Inflammatory macrophage treated with lipopolysaccharide for 1 hour (primary cell): Measurements from ENCODE around the gene MBOAT1.

Source experiments
- DNase-seq, 2 donors: peaks; one replicate each; pipeline ENCODE4 v3.0.0-alpha.2; 2020 to 2022

MBOAT1 gene

GRCh38 chr6:20168690-20169089, 43.6 kb downstream of the MBOAT1 start:
- peak in 1 of 2 donors; percentile 64 for DNase-seq

GRCh38 chr6:20167601-20168000, 44.7 kb downstream of the MBOAT1 start:
- peak in 1 of 2 donors; percentile 51 for DNase-seq

GRCh38 chr6:20166210-20166609, 46.1 kb downstream of the MBOAT1 start:
- peak; percentile 70 to 81 for DNase-seq

- no peak for DNase-seq
Measured at GRCh38 chr6:20162515-20162914, 49.8 kb downstream of the MBOAT1 start.

GRCh38 chr6:20160541-20161283, 51.6 kb downstream of the MBOAT1 start:
- no peak for DNase-seq

- no peak for DNase-seq
Measured at GRCh38 chr6:20159781-20160540, 52.3 kb downstream of the MBOAT1 start.

GRCh38 chr6:20159098-20159497, 53.2 kb downstream of the MBOAT1 start:
- no peak for DNase-seq

- DNase-seq: no peak
Measured at GRCh38 chr6:20158676-20159075, 53.6 kb downstream of the MBOAT1 start.

GRCh38 chr6:20156824-20157223, 55.4 kb downstream of the MBOAT1 start:
- DNase-seq: no peak

- no peak for DNase-seq
Measured at GRCh38 chr6:20154753-20155152, 57.5 kb downstream of the MBOAT1 start.

- no peak for DNase-seq
Measured at GRCh38 chr6:20153194-20153593, 59.1 kb downstream of the MBOAT1 start.

GRCh38 chr6:20148433-20148832, 63.8 kb downstream of the MBOAT1 start:
- DNase-seq: peak; percentile 64 to 84

GRCh38 chr6:20147469-20147868, 64.8 kb downstream of the MBOAT1 start:
- DNase-seq: no peak

GRCh38 chr6:20146831-20147230, 65.4 kb downstream of the MBOAT1 start:
- DNase-seq: peak; percentile 44 to 63

- no peak for DNase-seq
Measured at GRCh38 chr6:20146291-20146690, 66.0 kb downstream of the MBOAT1 start.

- no peak for DNase-seq
Measured at GRCh38 chr6:20142866-20143265, 69.4 kb downstream of the MBOAT1 start.

- DNase-seq: no peak
Measured at GRCh38 chr6:20141931-20142330, 70.3 kb downstream of the MBOAT1 start.

GRCh38 chr6:20139127-20139963, 72.9 kb downstream of the MBOAT1 start:
- DNase-seq: peak in 1 of 2 donors; percentile 44

- DNase-seq: no peak
Measured at GRCh38 chr6:20137837-20138236, 74.4 kb downstream of the MBOAT1 start.

GRCh38 chr6:20137240-20137639, 75.0 kb downstream of the MBOAT1 start:
- no peak for DNase-seq

- no peak for DNase-seq
Measured at GRCh38 chr6:20135677-20136268, 76.5 kb downstream of the MBOAT1 start.

- no peak for DNase-seq
Measured at GRCh38 chr6:20134613-20135012, 77.7 kb downstream of the MBOAT1 start.
